PFSK-1 (cell line): ENCODE results near the gene PIK3C2B.

ENCODE experiments used
- FOXP2 ChIP-seq: optimal IDR thresholded peaks from 2 replicates; pipeline ENCODE3; 2011; ENCODE audit warnings: borderline replicate concordance, control low read depth, inconsistent platforms; ENCODE audit not compliant: insufficient read depth; ENCODE audit errors: extremely low read length, extremely low read depth
- POLR2AphosphoS5 ChIP-seq: IDR thresholded peaks from 2 replicates; pipeline ENCODE4 v1.6.1; 2012; ENCODE audit warnings: low read depth, mild to moderate bottlenecking, control low read depth, low read length, moderate library complexity
- REST ChIP-seq, 2 experiments: IDR thresholded peaks; 2 replicates each; pipeline versions ENCODE4 v1.6.1 to v1.8.0; 2011 to 2012; ENCODE audit warnings: low read depth in 2 of 2, low read length in 2 of 2, control low read depth in 1 of 2, inconsistent platforms in 1 of 2, mild to moderate bottlenecking in 1 of 2, moderate library complexity in 1 of 2; ENCODE audit not compliant: insufficient read depth in 1 of 2
- SIN3A ChIP-seq: IDR thresholded peaks from 2 replicates; pipeline ENCODE4 v1.6.1; 2012; ENCODE audit warnings: mild to moderate bottlenecking, low read length, moderate library complexity, borderline replicate concordance; ENCODE audit not compliant: insufficient read depth
- TAF1 ChIP-seq: IDR thresholded peaks from 2 replicates; pipeline ENCODE4 v1.6.1; 2012; ENCODE audit warnings: low read length, control low read depth, borderline replicate concordance; ENCODE audit not compliant: insufficient read depth

The PIK3C2B gene

DNA sequence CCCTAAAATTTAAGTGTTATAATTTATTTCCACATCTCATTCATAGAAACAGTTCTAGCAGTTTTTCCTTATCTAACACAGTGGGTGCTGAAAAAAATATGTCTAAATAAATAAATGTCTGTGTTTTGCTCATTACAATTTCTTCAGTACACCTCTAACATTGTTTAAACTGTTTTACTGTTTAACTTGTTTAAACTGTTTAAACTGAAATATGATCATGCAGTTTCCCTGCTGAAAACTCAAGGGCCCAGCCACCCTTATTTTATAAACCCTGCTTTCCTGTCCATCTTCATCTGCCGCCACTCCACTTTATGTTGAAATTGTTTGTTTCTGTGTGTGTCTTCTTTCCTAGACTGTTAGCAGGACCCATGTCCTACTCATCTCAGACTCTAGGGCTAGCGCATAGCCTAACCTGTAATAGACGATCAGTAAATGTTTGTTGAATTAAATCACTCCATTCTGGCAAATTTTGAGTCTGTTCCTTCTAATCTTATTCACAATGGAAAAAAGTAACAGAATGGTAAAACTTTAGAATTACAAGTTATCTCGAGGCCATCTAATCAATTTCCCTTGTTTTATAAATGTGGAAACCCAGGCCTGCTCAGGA, 9.4 kb upstream of the PIK3C2B start:
- TF ChIP-seq REST (IDR thresholded peaks at IDR 0.05; ENCODE audit: insufficient read depth in 1 of 2, low read depth in 2 of 2, low read length in 2 of 2) (no peak), POLR2AphosphoS5 (no peak), SIN3A (no peak), TAF1 (no peak)

DNA sequence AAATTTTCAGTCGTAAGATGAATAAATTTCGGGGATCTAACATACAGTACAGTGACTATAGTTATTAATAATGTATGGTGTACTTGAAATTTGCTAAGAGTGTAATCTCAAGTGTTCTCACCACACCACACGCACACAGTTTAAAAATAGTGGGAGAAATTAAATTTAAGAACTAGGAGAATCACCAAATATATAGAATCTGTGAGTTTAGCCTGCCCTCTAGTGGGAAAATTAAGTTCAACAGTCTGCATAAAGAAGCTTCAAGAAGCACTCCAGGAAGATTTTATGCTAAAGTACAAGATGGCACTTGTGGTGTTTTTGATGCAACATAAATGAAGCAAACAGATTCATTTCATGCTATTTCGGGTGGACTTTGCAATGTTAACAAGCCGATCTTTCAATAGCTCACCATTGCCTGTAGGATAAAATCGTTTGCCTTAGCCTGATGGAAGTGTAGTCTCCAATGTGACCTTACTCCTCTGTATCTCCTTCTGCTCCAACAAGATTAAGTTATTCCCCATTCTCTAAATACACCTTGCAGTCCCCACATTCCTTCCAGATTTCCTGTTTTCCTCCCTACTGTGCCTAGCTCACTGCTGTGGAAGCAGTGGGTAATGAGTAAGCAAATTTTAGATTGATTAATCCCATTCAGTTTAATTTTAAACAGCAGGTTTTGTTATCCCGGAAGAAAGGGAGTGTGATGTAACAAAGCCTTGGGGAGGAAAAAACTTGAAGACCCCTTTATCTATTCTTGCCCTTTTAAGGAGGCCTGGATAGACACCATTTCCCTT, 8.7 kb upstream of the PIK3C2B start:
- TF ChIP-seq TAF1, result no peak
- no peak for TF ChIP-seq FOXP2
- no peak for TF ChIP-seq REST (IDR thresholded peaks at IDR 0.05; ENCODE audit: insufficient read depth in 1 of 2, low read depth in 2 of 2, low read length in 2 of 2)
- TF ChIP-seq POLR2AphosphoS5, result no peak
- no peak for TF ChIP-seq SIN3A

GRCh38 chr1:204502241-204502640, 7.6 kb upstream of the PIK3C2B start:
- TF ChIP-seq SIN3A (no peak), REST (IDR thresholded peaks at IDR 0.05; ENCODE audit: insufficient read depth in 1 of 2, low read depth in 2 of 2, low read length in 2 of 2) (no peak), FOXP2 (no peak), TAF1 (no peak), POLR2AphosphoS5 (no peak)

- TF ChIP-seq POLR2AphosphoS5, result no peak
- TF ChIP-seq FOXP2, result no peak
- TF ChIP-seq SIN3A, result no peak
- TF ChIP-seq TAF1, result no peak
- no peak for TF ChIP-seq REST (IDR thresholded peaks at IDR 0.05; ENCODE audit: insufficient read depth in 1 of 2, low read depth in 2 of 2, low read length in 2 of 2)
Observed at GRCh38 chr1:204499511-204500468, 5.2 kb upstream of the PIK3C2B start.
